Left ventricle myocardium inferior (tissue), 1 donor: ENCODE results near the gene SMAGP. TPM values are rescaled to one million over a fixed set of nuclear protein-coding genes. Genes with fewer than 3 reads are reported as not detected.

Source experiments
- DNase-seq: peaks from one replicate; pipeline ENCODE4 v3.0.0-alpha.2; 2020
- H3K27ac ChIP-seq: fragments of 200-600 bp; replicated peaks from 2 replicates; pipeline ENCODE4 v1.8.0; 2021
- H3K27me3 ChIP-seq: fragments of 200-600 bp; 2 replicates; pipeline ENCODE4 v1.8.0; 2021; ENCODE audit warnings: low read depth
- H3K36me3 ChIP-seq: fragments of 200-600 bp; 2 replicates; pipeline ENCODE4 v1.8.0; 2021
- H3K4me1 ChIP-seq: fragments of 200-600 bp; 2 replicates; pipeline ENCODE4 v1.8.0; 2021
- H3K4me3 ChIP-seq: fragments of 200-600 bp; 2 replicates; pipeline ENCODE4 v1.8.0; 2021; ENCODE audit warnings: mild to moderate bottlenecking, moderate library complexity
- H3K9me3 ChIP-seq: fragments of 200-600 bp; replicated peaks from 2 replicates; pipeline ENCODE4 v1.8.0; 2021
- intact Hi-C: fragments of 100-400 bp; cut with micrococcal nuclease; formaldehyde crosslinking; loops from one replicate; pipeline ENCODE4 v1.11.0; 2022
- total RNA-seq: library from RNA; stranded (reverse); fragmentation: NEBNext Ultra II Directional; extraction: Animal tissue kit (Norgen Biotek cat#: 25700); gene quantifications from one replicate; pipeline ENCODE4 v1.2.1, GENCODE V29; 2021
- TF ChIP-seq, protein P1 (sequence below): fragments of 200-600 bp; IDR thresholded peaks from 2 replicates; pipeline ENCODE4 v1.8.0; 2021; ENCODE audit warnings: antibody characterized with exemption, mild to moderate bottlenecking, borderline replicate concordance
- donor health status: DM: no; HTN: yes; CAD: no; lungs with severe emphysema.

SMAGP gene
- total RNA-seq, 1 donor from 2014 or later: 3.3 TPM

DNA sequence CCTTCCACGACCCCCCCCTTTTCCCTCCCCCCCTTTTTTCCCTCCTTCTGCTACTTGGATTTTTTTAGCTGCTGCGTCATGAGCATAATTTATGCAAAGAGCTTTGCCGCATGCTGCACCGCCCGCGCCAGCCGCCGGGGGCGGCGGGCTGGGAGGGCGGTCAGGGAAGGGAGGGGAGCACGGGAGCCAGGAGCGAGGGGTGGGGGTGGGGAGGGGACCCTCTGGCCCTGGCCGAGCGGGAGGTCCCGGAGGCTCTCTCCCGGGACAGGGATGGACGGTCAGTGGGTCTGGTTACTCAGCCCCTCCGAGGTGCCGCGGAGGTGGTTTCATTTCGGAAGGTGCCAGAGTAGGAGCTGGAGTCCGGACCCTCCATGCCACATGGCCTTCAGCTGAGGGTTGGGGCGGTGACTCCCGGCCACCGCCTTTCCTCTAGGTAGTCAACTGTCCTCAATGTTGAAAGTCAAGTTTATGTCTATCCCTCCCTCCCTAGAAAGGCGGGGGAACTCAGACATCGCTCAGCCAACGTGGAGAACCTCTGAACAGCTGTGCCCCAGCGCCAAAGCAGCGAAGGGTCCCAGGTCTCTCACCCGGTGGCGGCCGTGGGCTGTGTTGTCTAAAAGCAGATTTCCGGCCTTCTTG lies 52.1 kb downstream of the SMAGP start, which contains the start of gene POU6F1:
TSS of gene POU6F1 (minus strand) at position 95 of the 639 bp plus-strand sequence. CDS start 11,226 bp downstream, outside the sequence.
- H3K36me3 ChIP-seq: no peaks in the 10 kb centered on the region
- no peaks in the 10 kb centered on the region for H3K27me3 ChIP-seq
- H3K27ac ChIP-seq: peak within 1 kb of the TSS; percentile 96
- intact Hi-C loops: no loop called here
- peak within 1 kb of the TSS; percentile 91 for H3K4me3 ChIP-seq
- peaks cover 31% of the 10 kb centered on the region for H3K4me1 ChIP-seq
- no peaks in the 10 kb centered on the region for H3K9me3 ChIP-seq
- DNase-seq: peak; percentile 63
- TF ChIP-seq, protein P1, sequence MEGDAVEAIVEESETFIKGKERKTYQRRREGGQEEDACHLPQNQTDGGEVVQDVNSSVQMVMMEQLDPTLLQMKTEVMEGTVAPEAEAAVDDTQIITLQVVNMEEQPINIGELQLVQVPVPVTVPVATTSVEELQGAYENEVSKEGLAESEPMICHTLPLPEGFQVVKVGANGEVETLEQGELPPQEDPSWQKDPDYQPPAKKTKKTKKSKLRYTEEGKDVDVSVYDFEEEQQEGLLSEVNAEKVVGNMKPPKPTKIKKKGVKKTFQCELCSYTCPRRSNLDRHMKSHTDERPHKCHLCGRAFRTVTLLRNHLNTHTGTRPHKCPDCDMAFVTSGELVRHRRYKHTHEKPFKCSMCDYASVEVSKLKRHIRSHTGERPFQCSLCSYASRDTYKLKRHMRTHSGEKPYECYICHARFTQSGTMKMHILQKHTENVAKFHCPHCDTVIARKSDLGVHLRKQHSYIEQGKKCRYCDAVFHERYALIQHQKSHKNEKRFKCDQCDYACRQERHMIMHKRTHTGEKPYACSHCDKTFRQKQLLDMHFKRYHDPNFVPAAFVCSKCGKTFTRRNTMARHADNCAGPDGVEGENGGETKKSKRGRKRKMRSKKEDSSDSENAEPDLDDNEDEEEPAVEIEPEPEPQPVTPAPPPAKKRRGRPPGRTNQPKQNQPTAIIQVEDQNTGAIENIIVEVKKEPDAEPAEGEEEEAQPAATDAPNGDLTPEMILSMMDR: peak; percentile 72

DNA sequence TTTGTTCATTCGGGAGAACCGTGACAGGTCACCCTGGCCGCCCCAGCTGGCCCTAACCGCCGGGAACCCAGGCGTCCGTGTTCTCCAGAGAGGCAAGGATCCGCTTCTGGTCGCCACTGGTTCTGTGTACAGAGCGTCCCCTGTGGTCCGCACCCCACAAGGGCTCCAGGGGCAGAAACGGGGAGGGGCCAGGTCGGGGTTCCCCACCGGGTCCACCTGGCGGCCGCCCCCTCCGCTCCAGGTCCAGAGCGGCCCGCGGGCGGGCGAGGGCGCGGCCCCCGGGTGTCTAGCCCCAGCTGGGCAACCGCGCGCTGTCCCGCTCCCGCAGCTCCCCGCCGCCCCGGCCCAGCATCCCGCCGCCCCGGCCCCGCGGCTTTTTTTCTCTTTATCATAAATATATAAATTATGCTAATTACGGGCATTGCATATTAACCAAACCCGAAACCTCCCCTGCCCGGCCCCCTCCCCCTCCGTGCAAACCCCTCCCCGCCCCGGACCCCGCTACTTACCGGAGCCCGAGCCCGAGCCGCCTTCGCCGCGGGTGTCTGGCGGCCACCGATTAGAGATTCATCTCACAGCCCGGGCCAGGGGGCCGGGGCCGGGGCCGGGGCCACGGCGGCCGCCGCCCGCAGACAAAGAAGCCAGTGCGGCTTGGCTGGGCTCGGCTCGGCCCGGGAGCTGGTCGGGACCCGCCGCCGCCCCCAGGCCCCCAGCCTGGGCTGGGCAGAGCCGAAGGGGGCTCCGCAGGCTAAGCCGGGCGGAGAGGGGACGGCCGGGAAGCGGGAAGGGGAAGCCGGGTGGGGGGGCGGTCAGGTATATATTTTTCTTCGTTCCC lies 52.9 kb downstream of the SMAGP start:
- no peaks in the 10 kb centered on the region for H3K36me3 ChIP-seq
- H3K27ac ChIP-seq: peak overlapping the region; percentile 96
- H3K27me3 ChIP-seq: no peaks in the 10 kb centered on the region
- peaks cover 31% of the 10 kb centered on the region for H3K4me1 ChIP-seq
- H3K9me3 ChIP-seq: no peaks in the 10 kb centered on the region
- peak; percentile 62 for DNase-seq
- H3K4me3 ChIP-seq: peak overlapping the region; percentile 91
- intact Hi-C loops: no loop called here
- TF ChIP-seq, protein P1: peak; percentile 44

DNA sequence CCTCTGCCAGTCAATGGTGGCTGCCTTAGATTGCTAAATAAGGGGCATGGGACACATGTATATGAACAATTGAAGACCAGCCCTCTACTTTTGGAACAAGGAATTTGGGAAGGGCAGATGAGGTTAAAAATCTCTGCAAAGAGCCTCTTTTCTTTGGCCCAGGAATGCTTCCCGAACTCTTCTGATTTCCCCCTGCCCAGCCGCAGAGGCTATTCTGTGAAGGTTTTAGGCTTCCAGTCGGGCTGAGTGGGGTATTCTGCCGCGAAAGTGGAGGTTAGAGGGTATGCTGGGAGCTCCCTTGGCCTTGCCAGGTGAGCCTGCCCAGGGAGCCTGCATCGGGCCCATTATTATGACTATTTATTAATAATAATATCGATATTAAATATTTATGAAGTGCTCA lies 53.6 kb downstream of the SMAGP start:
- H3K27ac ChIP-seq: peak overlapping the region; percentile 96
- H3K4me3 ChIP-seq: peak overlapping the region; percentile 91
- H3K9me3 ChIP-seq: no peaks in the 10 kb centered on the region
- H3K27me3 ChIP-seq: no peaks in the 10 kb centered on the region
- H3K36me3 ChIP-seq: no peaks in the 10 kb centered on the region
- intact Hi-C loops: no loop called here
- no peak for DNase-seq
- peaks cover 31% of the 10 kb centered on the region for H3K4me1 ChIP-seq
- TF ChIP-seq, protein P1: no peak

DNA sequence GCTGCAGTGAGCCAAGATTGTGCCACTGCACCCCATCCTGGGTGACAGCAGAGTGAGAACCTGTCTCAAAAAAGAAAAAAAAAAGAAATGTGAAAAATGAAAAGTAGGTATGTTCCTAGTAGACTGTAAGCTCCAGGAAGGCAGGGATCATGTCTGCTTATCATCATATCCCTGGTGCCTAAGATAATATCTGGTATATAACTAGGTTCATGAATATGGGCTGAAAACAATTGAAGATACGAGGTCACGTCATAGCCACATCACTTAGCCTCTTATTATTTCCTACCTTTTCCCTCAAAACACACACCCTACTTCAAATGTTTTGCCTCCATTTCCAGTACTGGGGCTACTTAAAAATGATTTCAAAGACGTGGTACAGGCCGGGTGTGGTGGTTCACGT lies 55.3 kb downstream of the SMAGP start:
- H3K4me3 ChIP-seq: no peak overlapping the region
- DNase-seq: no peak
- H3K4me1 ChIP-seq: peaks cover 31% of the 10 kb centered on the region
- H3K9me3 ChIP-seq: no peaks in the 10 kb centered on the region
- H3K36me3 ChIP-seq: no peaks in the 10 kb centered on the region
- TF ChIP-seq, protein P1: no peak
- intact Hi-C loops: no loop called here
- no peak overlapping the region for H3K27ac ChIP-seq
- H3K27me3 ChIP-seq: no peaks in the 10 kb centered on the region

DNA sequence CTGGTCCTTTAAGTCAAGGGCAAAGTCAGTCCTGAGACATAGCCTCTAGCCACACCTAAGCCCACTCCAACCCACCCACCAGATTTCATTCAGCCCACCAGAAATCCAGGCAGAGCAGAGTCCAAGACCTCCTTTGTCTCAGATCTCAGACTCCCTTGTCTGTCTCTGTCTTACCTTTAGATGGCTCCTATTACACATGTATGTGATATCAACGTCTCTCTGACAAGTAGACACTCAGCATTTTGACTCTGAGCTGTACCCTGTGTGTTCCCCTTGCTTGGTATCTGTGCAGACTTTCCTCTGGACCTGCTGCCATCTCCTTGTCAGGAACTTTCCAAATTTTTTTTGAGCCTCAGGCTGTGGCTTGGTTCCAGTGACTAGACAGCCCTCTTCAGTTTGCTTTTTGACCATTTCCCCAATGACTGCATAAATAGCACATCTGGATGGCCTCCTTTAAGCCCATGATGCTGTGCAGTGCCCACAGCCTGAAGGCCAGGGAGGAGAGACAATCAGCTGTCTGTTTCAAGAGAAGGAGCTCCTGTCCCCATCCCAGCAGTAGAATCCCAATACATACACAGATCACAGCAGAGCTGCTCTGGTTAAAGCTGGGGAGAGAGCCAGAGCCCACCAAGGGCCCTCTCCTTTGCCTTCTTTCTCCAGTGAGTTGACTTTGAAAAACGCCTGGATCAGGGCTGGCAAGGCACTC lies 59.4 kb downstream of the SMAGP start:
- H3K36me3 ChIP-seq: no peaks in the 10 kb centered on the region
- TF ChIP-seq, protein P1: no peak
- intact Hi-C loops: no loop called here

More for the DNA sequence above, 59.4 kb downstream of the SMAGP start:
- DNase-seq: no peak
- Histone ChIP-seq H3K9me3 (no peaks in the 10 kb centered on the region), H3K4me1 (no peaks in the 10 kb centered on the region), H3K4me3 (no peak overlapping the region), H3K27ac (no peak overlapping the region), H3K27me3 (no peaks in the 10 kb centered on the region)
